ENCODE results near the gene LYPD1.

The LYPD1 gene

GRCh38 chr2:132678483-132678882 lies 8.5 kb upstream of the LYPD1 start:
- in situ Hi-C loops (cut with HindIII; ENCODE audit: low sequenced_read_pairs), result no loop called here
- no peak for DNase-seq (ENCODE audit: low read depth)
- no peak overlapping the region for H3K4me3 ChIP-seq (ENCODE audit: low read depth, low read length)
- no peak for TF ChIP-seq CTCF (IDR thresholded peaks at IDR 0.05; ENCODE audit: low read depth, low read length, missing control alignments)

GRCh38 chr2:132677661-132678060 lies 7.7 kb upstream of the LYPD1 start:
- in situ Hi-C loops (cut with HindIII; ENCODE audit: low sequenced_read_pairs), result no loop called here
- no peak for DNase-seq (ENCODE audit: low read depth)

GRCh38 chr2:132676999-132677398 lies 7.0 kb upstream of the LYPD1 start:
- H3K4me3 ChIP-seq (ENCODE audit: low read depth, low read length), result no peak overlapping the region
- no peak for TF ChIP-seq CTCF (IDR thresholded peaks at IDR 0.05; ENCODE audit: low read depth, low read length, missing control alignments)
- in situ Hi-C loops (cut with HindIII; ENCODE audit: low sequenced_read_pairs), result no loop called here
- DNase-seq (ENCODE audit: low read depth), result no peak

More at GRCh38 chr2:132677661-132678060, 7.7 kb upstream of the LYPD1 start:
- H3K4me3 ChIP-seq (ENCODE audit: low read depth, low read length), result no peak overlapping the region
- TF ChIP-seq CTCF (IDR thresholded peaks at IDR 0.05; ENCODE audit: low read depth, low read length, missing control alignments), result no peak

GRCh38 chr2:132671151-132671835 lies 1.3 kb upstream of the LYPD1 start:
- no peak for TF ChIP-seq CTCF (IDR thresholded peaks at IDR 0.05; ENCODE audit: low read depth, low read length, missing control alignments)
- peak overlapping the region; percentile 80 for H3K4me3 ChIP-seq (ENCODE audit: low read depth, low read length)

GRCh38 chr2:132670496-132671150 lies 618 bp upstream of the LYPD1 start:
- in situ Hi-C loops (cut with HindIII; ENCODE audit: low sequenced_read_pairs), result no loop called here
- H3K4me3 ChIP-seq (ENCODE audit: low read depth, low read length), result peak overlapping the region; percentile 80

More at GRCh38 chr2:132671151-132671835, 1.3 kb upstream of the LYPD1 start:
- in situ Hi-C loops (cut with HindIII; ENCODE audit: low sequenced_read_pairs), result no loop called here
- DNase-seq (ENCODE audit: low read depth), result peak; percentile 86

More at GRCh38 chr2:132670496-132671150, 618 bp upstream of the LYPD1 start:
- no peak for DNase-seq (ENCODE audit: low read depth)
- TF ChIP-seq CTCF (IDR thresholded peaks at IDR 0.05; ENCODE audit: low read depth, low read length, missing control alignments), result no peak
